Measurements from ENCODE around the gene CNNM4.

The CNNM4 gene

GRCh38 chr2:96811917-96812316 lies 51.2 kb downstream of the CNNM4 start:
- WGBS (ENCODE audit: insufficient coverage, insufficient read length): no CpG with 5 or more reads among the region's 3 CpGs
- Histone ChIP-seq H3K4me3 (ENCODE audit: low read length) (no peak overlapping the region), H3K36me3 (ENCODE audit: control insufficient read depth, insufficient read depth, low read length) (no peaks in the 10 kb centered on the region), H3K9me3 (ENCODE audit: control insufficient read depth, insufficient read depth, low read length) (no peaks in the 10 kb centered on the region), H3K4me1 (ENCODE audit: control insufficient read depth, insufficient read depth, low read length) (no peaks in the 10 kb centered on the region), H3K27ac (ENCODE audit: low read length) (no peak overlapping the region), H3K27me3 (ENCODE audit: control insufficient read depth, insufficient read depth, low read length) (no peaks in the 10 kb centered on the region)
- no peak for DNase-seq (ENCODE audit: low read depth, low spot score)

- Histone ChIP-seq H3K9me3 (ENCODE audit: control insufficient read depth, insufficient read depth, low read length) (no peaks in the 10 kb centered on the region), H3K27me3 (ENCODE audit: control insufficient read depth, insufficient read depth, low read length) (no peaks in the 10 kb centered on the region), H3K27ac (ENCODE audit: low read length) (no peak overlapping the region), H3K4me1 (ENCODE audit: control insufficient read depth, insufficient read depth, low read length) (0 out of 2 replicates have a peak, but pooled peaks cover 1% of the 10 kb centered on the region), H3K36me3 (ENCODE audit: control insufficient read depth, insufficient read depth, low read length) (no peaks in the 10 kb centered on the region), H3K4me3 (ENCODE audit: low read length) (no peak overlapping the region)
- WGBS (ENCODE audit: insufficient coverage, insufficient read length): no CpG with 5 or more reads among the region's 4 CpGs
- no peak for DNase-seq (ENCODE audit: low read depth, low spot score)
Measured at GRCh38 chr2:96813656-96814055, 53.0 kb downstream of the CNNM4 start.

- no CpG with 5 or more reads among the region's 60 CpGs for WGBS (ENCODE audit: insufficient coverage, insufficient read length)
- no peaks in the 10 kb centered on the region; the same call in 1 of the 2 replicates for H3K36me3 ChIP-seq (ENCODE audit: control insufficient read depth, insufficient read depth, low read length)
- H3K4me3 ChIP-seq (ENCODE audit: low read length): peak overlapping the region; percentile 61; the same call in 1 of the 2 replicates
- H3K9me3 ChIP-seq (ENCODE audit: control insufficient read depth, insufficient read depth, low read length): no peaks in the 10 kb centered on the region
- 0 out of 2 replicates have a peak, but pooled peaks cover 1% of the 10 kb centered on the region for H3K4me1 ChIP-seq (ENCODE audit: control insufficient read depth, insufficient read depth, low read length)
- H3K27ac ChIP-seq (ENCODE audit: low read length): no peak overlapping the region
- DNase-seq (ENCODE audit: low read depth, low spot score): no peak
- no peaks in the 10 kb centered on the region for H3K27me3 ChIP-seq (ENCODE audit: control insufficient read depth, insufficient read depth, low read length)
Measured at GRCh38 chr2:96815326-96816126, 54.8 kb downstream of the CNNM4 start.

- Histone ChIP-seq H3K4me3 (ENCODE audit: low read length) (peak within 1 kb of the TSS; percentile 89), H3K27me3 (ENCODE audit: control insufficient read depth, insufficient read depth, low read length) (no peaks in the 10 kb centered on the region), H3K9me3 (ENCODE audit: control insufficient read depth, insufficient read depth, low read length) (no peaks in the 10 kb centered on the region), H3K27ac (ENCODE audit: low read length) (no peak within 1 kb of the TSS), H3K36me3 (ENCODE audit: control insufficient read depth, insufficient read depth, low read length) (no peaks in the 10 kb centered on the region; the same call in 1 of the 2 replicates), H3K4me1 (ENCODE audit: control insufficient read depth, insufficient read depth, low read length) (0 out of 2 replicates have a peak, but pooled peaks cover 1% of the 10 kb centered on the region)
- DNase-seq (ENCODE audit: low read depth, low spot score): peak; percentile 82
- WGBS (ENCODE audit: insufficient coverage, insufficient read length): no CpG with 5 or more reads among the region's 103 CpGs
Measured at GRCh38 chr2:96816127-96816835, 55.6 kb downstream of the CNNM4 start, which contains the start of gene CNNM3. Gene CNNM3, plus strand, starts transcription at chr2:96816268. Its CDS starts 10 bp downstream, at chr2:96816278.

- Histone ChIP-seq H3K9me3 (ENCODE audit: control insufficient read depth, insufficient read depth, low read length) (no peaks in the 10 kb centered on the region), H3K4me3 (ENCODE audit: low read length) (peak overlapping the region; percentile 89), H3K4me1 (ENCODE audit: control insufficient read depth, insufficient read depth, low read length) (0 out of 2 replicates have a peak, but pooled peaks cover 1% of the 10 kb centered on the region), H3K36me3 (ENCODE audit: control insufficient read depth, insufficient read depth, low read length) (no peaks in the 10 kb centered on the region; the same call in 1 of the 2 replicates), H3K27ac (ENCODE audit: low read length) (no peak overlapping the region), H3K27me3 (ENCODE audit: control insufficient read depth, insufficient read depth, low read length) (no peaks in the 10 kb centered on the region)
- WGBS (ENCODE audit: insufficient coverage, insufficient read length): no CpG with 5 or more reads among the region's 89 CpGs
- no peak for DNase-seq (ENCODE audit: low read depth, low spot score)
Measured at GRCh38 chr2:96816836-96817702, 56.4 kb downstream of the CNNM4 start.

GRCh38 chr2:96817882-96818281 lies 57.2 kb downstream of the CNNM4 start:
- Histone ChIP-seq H3K27me3 (ENCODE audit: control insufficient read depth, insufficient read depth, low read length) (no peaks in the 10 kb centered on the region), H3K4me3 (ENCODE audit: low read length) (no peak overlapping the region), H3K27ac (ENCODE audit: low read length) (no peak overlapping the region), H3K4me1 (ENCODE audit: control insufficient read depth, insufficient read depth, low read length) (0 out of 2 replicates have a peak, but pooled peaks cover 1% of the 10 kb centered on the region), H3K36me3 (ENCODE audit: control insufficient read depth, insufficient read depth, low read length) (no peaks in the 10 kb centered on the region; the same call in none of the 2 replicates), H3K9me3 (ENCODE audit: control insufficient read depth, insufficient read depth, low read length) (no peaks in the 10 kb centered on the region)
- DNase-seq (ENCODE audit: low read depth, low spot score): no peak
- no CpG with 5 or more reads among the region's 8 CpGs for WGBS (ENCODE audit: insufficient coverage, insufficient read length)

- no CpG with 5 or more reads among the region's 10 CpGs for WGBS (ENCODE audit: insufficient coverage, insufficient read length)
- DNase-seq (ENCODE audit: low read depth, low spot score): no peak
- H3K9me3 ChIP-seq (ENCODE audit: control insufficient read depth, insufficient read depth, low read length): no peaks in the 10 kb centered on the region
- no peak overlapping the region for H3K27ac ChIP-seq (ENCODE audit: low read length)
- H3K36me3 ChIP-seq (ENCODE audit: control insufficient read depth, insufficient read depth, low read length): no peaks in the 10 kb centered on the region; the same call in none of the 2 replicates
- no peaks in the 10 kb centered on the region for H3K27me3 ChIP-seq (ENCODE audit: control insufficient read depth, insufficient read depth, low read length)
- 0 out of 2 replicates have a peak, but pooled peaks cover 1% of the 10 kb centered on the region for H3K4me1 ChIP-seq (ENCODE audit: control insufficient read depth, insufficient read depth, low read length)
- H3K4me3 ChIP-seq (ENCODE audit: low read length): no peak overlapping the region
Measured at GRCh38 chr2:96819128-96819875, 58.6 kb downstream of the CNNM4 start.

- Histone ChIP-seq H3K36me3 (ENCODE audit: control insufficient read depth, insufficient read depth, low read length) (peaks cover under 1% of the 10 kb centered on the region), H3K9me3 (ENCODE audit: control insufficient read depth, insufficient read depth, low read length) (no peaks in the 10 kb centered on the region), H3K4me3 (ENCODE audit: low read length) (no peak overlapping the region), H3K27ac (ENCODE audit: low read length) (no peak overlapping the region), H3K27me3 (ENCODE audit: control insufficient read depth, insufficient read depth, low read length) (no peaks in the 10 kb centered on the region), H3K4me1 (ENCODE audit: control insufficient read depth, insufficient read depth, low read length) (0 out of 2 replicates have a peak, but pooled peaks cover 1% of the 10 kb centered on the region)
- WGBS (ENCODE audit: insufficient coverage, insufficient read length): no CpG with 5 or more reads among the region's 12 CpGs
- no peak for DNase-seq (ENCODE audit: low read depth, low spot score)
Measured at GRCh38 chr2:96819876-96820511, 59.3 kb downstream of the CNNM4 start.

GRCh38 chr2:96821113-96821675 lies 60.5 kb downstream of the CNNM4 start:
- H3K27me3 ChIP-seq (ENCODE audit: control insufficient read depth, insufficient read depth, low read length): no peaks in the 10 kb centered on the region
- no CpG with 5 or more reads among the region's 11 CpGs for WGBS (ENCODE audit: insufficient coverage, insufficient read length)

More at GRCh38 chr2:96821113-96821675, 60.5 kb downstream of the CNNM4 start:
- H3K9me3 ChIP-seq (ENCODE audit: control insufficient read depth, insufficient read depth, low read length): no peaks in the 10 kb centered on the region
- H3K4me3 ChIP-seq (ENCODE audit: low read length): no peak overlapping the region
- no peak for DNase-seq (ENCODE audit: low read depth, low spot score)
- no peak overlapping the region for H3K27ac ChIP-seq (ENCODE audit: low read length)
- peaks cover 6% of the 10 kb centered on the region for H3K36me3 ChIP-seq (ENCODE audit: control insufficient read depth, insufficient read depth, low read length)
- 0 out of 2 replicates have a peak, but pooled peaks cover 1% of the 10 kb centered on the region for H3K4me1 ChIP-seq (ENCODE audit: control insufficient read depth, insufficient read depth, low read length)
